ENCODE data around the gene ZNF565. TPM values are rescaled to one million over a fixed set of nuclear protein-coding genes. Genes with fewer than 3 reads are reported as not detected.

The ZNF565 gene
- total RNA-seq, 1 donor = 6.9 TPM

DNA sequence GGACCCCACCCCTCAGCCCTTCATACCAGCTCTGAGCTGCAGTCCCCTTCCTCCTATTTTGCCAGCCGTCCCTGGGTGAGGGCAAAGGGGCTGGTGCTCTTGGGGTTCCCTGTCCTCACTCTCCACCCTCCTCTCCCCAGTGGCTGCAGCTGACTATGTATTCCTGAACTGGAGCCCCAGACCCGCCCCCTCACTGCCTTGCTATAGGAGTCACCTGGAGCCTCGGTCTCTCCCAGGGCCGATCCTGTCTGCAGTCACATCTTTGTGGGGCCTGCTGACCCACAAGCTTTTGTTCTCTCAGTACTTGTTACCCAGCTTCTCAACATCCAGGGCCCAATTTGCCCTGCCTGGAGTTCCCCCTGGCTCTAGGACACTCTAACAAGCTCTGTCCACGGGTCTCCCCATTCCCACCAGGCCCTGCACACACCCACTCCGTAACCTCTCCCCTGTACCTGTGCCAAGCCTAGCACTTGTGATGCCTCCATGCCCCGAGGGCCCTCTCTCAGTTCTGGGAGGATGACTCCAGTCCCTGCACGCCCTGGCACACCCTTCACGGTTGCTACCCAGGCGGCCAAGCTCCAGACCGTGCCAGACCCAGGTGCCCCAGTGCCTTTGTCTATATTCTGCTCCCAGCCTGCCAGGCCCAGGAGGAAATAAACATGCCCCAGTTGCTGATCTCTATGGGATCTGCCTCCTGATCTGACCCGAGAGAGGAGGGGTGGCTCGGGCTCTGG is 64.6 kb downstream of the ZNF565 start:
- H3K4me2 ChIP-seq (ENCODE audit: insufficient read depth, low read length) = no peak overlapping the region
- no peak overlapping the region for H3K27ac ChIP-seq (ENCODE audit: low read depth, low read length)
- peaks cover 3% of the 10 kb centered on the region for H4K20me1 ChIP-seq (ENCODE audit: insufficient read depth, low read length)
- no peaks in the 10 kb centered on the region for H3K27me3 ChIP-seq (ENCODE audit: insufficient read depth, low read length)
- peaks cover 13% of the 10 kb centered on the region for H3K79me2 ChIP-seq (ENCODE audit: insufficient read depth, low read length)
- no peaks in the 10 kb centered on the region for H3K9me3 ChIP-seq (ENCODE audit: low read depth, low read length)
- H2AFZ ChIP-seq (ENCODE audit: low read length) = no peak overlapping the region
- peaks cover 7% of the 10 kb centered on the region for H3K4me1 ChIP-seq (ENCODE audit: insufficient read depth, low read length)
- H3K4me3 ChIP-seq (ENCODE audit: insufficient read depth, low read length) = no peak overlapping the region
- peak; percentile 77 for DNase-seq (ENCODE audit: insufficient read length, low spot score, missing footprints)
- TF ChIP-seq, protein P1, sequence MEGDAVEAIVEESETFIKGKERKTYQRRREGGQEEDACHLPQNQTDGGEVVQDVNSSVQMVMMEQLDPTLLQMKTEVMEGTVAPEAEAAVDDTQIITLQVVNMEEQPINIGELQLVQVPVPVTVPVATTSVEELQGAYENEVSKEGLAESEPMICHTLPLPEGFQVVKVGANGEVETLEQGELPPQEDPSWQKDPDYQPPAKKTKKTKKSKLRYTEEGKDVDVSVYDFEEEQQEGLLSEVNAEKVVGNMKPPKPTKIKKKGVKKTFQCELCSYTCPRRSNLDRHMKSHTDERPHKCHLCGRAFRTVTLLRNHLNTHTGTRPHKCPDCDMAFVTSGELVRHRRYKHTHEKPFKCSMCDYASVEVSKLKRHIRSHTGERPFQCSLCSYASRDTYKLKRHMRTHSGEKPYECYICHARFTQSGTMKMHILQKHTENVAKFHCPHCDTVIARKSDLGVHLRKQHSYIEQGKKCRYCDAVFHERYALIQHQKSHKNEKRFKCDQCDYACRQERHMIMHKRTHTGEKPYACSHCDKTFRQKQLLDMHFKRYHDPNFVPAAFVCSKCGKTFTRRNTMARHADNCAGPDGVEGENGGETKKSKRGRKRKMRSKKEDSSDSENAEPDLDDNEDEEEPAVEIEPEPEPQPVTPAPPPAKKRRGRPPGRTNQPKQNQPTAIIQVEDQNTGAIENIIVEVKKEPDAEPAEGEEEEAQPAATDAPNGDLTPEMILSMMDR (IDR thresholded peaks at IDR 0.05; ENCODE audit: extremely low read depth, low read depth, low read length) = no peak
- peaks cover 48% of the 10 kb centered on the region for H3K36me3 ChIP-seq (ENCODE audit: insufficient read depth, low read length)

DNA sequence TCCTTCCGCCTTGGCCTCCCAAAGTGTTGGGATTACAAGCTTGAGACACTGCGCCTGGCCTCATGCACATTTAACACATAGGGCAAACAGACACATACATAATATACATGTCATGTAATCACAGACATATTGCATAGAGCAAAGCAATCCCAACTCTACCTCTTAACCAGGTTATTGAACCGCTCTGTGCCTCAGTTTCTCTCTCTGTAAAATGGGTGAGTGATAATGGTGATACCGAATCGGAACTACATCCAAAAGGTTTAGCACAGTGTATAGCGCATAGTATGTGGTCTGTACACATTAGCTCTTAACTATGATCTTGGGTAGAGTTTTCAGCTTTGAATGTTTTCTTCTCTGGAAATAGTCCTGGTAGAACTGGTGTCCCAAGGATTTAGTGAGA is 69.8 kb downstream of the ZNF565 start:
- Histone ChIP-seq H2AFZ (ENCODE audit: low read length) (no peak overlapping the region), H3K4me2 (ENCODE audit: insufficient read depth, low read length) (no peak overlapping the region), H3K27ac (ENCODE audit: low read depth, low read length) (no peak overlapping the region), H4K20me1 (ENCODE audit: insufficient read depth, low read length) (peaks cover 23% of the 10 kb centered on the region), H3K4me3 (ENCODE audit: insufficient read depth, low read length) (no peak overlapping the region), H3K4me1 (ENCODE audit: insufficient read depth, low read length) (peaks cover 8% of the 10 kb centered on the region), H3K79me2 (ENCODE audit: insufficient read depth, low read length) (peaks cover 48% of the 10 kb centered on the region), H3K9me3 (ENCODE audit: low read depth, low read length) (no peaks in the 10 kb centered on the region), H3K36me3 (ENCODE audit: insufficient read depth, low read length) (peaks cover 64% of the 10 kb centered on the region), H3K27me3 (ENCODE audit: insufficient read depth, low read length) (no peaks in the 10 kb centered on the region)
- TF ChIP-seq, protein P1 (IDR thresholded peaks at IDR 0.05; ENCODE audit: extremely low read depth, low read depth, low read length) = no peak
- no peak for DNase-seq (ENCODE audit: insufficient read length, low spot score, missing footprints)

GRCh38 chr19:36142496-36142895 is 72.0 kb downstream of the ZNF565 start:
- H3K36me3 ChIP-seq (ENCODE audit: insufficient read depth, low read length) = peaks cover 49% of the 10 kb centered on the region
- no peak overlapping the region for H2AFZ ChIP-seq (ENCODE audit: low read length)
- H4K20me1 ChIP-seq (ENCODE audit: insufficient read depth, low read length) = peaks cover 23% of the 10 kb centered on the region
- TF ChIP-seq, protein P1 (IDR thresholded peaks at IDR 0.05; ENCODE audit: extremely low read depth, low read depth, low read length) = no peak
- no peak for DNase-seq (ENCODE audit: insufficient read length, low spot score, missing footprints)
- H3K4me1 ChIP-seq (ENCODE audit: insufficient read depth, low read length) = peaks cover 10% of the 10 kb centered on the region
- H3K79me2 ChIP-seq (ENCODE audit: insufficient read depth, low read length) = peaks cover 48% of the 10 kb centered on the region
- H3K4me3 ChIP-seq (ENCODE audit: insufficient read depth, low read length) = no peak overlapping the region
- no peak overlapping the region for H3K4me2 ChIP-seq (ENCODE audit: insufficient read depth, low read length)
- H3K9me3 ChIP-seq (ENCODE audit: low read depth, low read length) = no peaks in the 10 kb centered on the region
- H3K27me3 ChIP-seq (ENCODE audit: insufficient read depth, low read length) = no peaks in the 10 kb centered on the region
- H3K27ac ChIP-seq (ENCODE audit: low read depth, low read length) = no peak overlapping the region

DNA sequence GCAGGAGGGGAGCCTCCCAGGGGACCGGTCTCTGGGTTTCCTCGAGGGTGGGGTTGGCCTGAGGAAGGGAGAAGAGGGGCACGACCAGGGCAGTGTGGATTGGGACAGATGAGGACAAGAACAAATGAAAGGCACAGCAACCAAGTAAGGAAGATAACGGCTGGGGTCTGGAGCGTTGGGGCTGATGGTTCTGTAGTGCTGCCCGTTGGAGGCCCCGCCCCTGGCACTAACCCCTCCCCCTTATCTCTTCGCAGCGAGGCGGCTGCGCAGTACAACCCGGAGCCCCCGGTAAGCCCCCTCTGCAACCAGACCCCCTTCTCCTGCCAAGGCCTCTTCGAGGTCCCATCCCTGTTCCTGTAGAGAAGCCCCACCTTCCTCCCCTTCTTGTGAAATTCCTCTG is 72.4 kb downstream of the ZNF565 start:
- Histone ChIP-seq H2AFZ (ENCODE audit: low read length) (no peak overlapping the region), H3K4me2 (ENCODE audit: insufficient read depth, low read length) (peak overlapping the region; percentile 71), H4K20me1 (ENCODE audit: insufficient read depth, low read length) (peaks cover 23% of the 10 kb centered on the region), H3K27me3 (ENCODE audit: insufficient read depth, low read length) (no peaks in the 10 kb centered on the region), H3K9me3 (ENCODE audit: low read depth, low read length) (no peaks in the 10 kb centered on the region), H3K79me2 (ENCODE audit: insufficient read depth, low read length) (peaks cover 47% of the 10 kb centered on the region), H3K4me1 (ENCODE audit: insufficient read depth, low read length) (peaks cover 13% of the 10 kb centered on the region), H3K4me3 (ENCODE audit: insufficient read depth, low read length) (no peak overlapping the region), H3K36me3 (ENCODE audit: insufficient read depth, low read length) (peaks cover 45% of the 10 kb centered on the region), H3K27ac (ENCODE audit: low read depth, low read length) (no peak overlapping the region)
- TF ChIP-seq, protein P1 (IDR thresholded peaks at IDR 0.05; ENCODE audit: extremely low read depth, low read depth, low read length) = no peak
- DNase-seq (ENCODE audit: insufficient read length, low spot score, missing footprints) = no peak
